ENCODE data around the gene STRN3. TPM values are rescaled to one million over a fixed set of nuclear protein-coding genes. Genes with fewer than 3 reads are reported as not detected.

STRN3 gene
- total and polyA plus RNA-seq, 4 donors, result 6.8 to 47.5 (median 31.2) TPM

DNA sequence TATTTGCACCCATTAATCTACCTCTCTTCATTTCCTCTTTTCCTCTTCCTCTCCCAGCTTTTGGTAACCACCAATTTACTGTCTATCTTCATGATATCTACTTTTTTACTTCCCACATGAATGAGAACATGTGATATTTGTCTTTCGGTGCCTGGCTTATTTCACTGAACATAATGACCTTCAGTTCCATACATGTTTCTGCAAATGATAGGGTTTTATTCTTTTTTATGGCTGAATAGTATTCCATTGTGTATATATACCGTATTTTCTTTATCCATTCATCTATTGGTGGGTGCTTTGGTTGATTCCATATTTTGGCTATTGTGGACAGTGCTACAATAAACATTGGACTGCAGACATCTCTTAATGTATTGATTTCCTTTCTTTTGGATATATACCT lies 49.0 kb upstream of the STRN3 start:
- no peak overlapping the region for H3K27ac ChIP-seq (ENCODE audit: low read depth in 1 of 2, low read length in 2 of 2)
- no peaks in the 10 kb centered on the region for H3K9me3 ChIP-seq (ENCODE audit: control insufficient read depth in 4 of 4, low read length in 3 of 4)
- H3K4me1 ChIP-seq (ENCODE audit: control insufficient read depth in 4 of 4, insufficient read depth in 4 of 4, low read length in 3 of 4), result no peaks in the 10 kb centered on the region
- no peak overlapping the region for H3K9ac ChIP-seq (ENCODE audit: low read depth in 1 of 2, low read length in 2 of 2)
- peaks cover 0 to 2% (median 0%) of the 10 kb centered on the region in 4 donors for H3K36me3 ChIP-seq (ENCODE audit: control insufficient read depth in 4 of 4, insufficient read depth in 3 of 4, low read depth in 1 of 4, low read length in 3 of 4)
- no peak for TF ChIP-seq EGR1 (IDR thresholded peaks at IDR 0.05; ENCODE audit: low read depth in 2 of 2)
- TF ChIP-seq SP1 (IDR thresholded peaks at IDR 0.05), result no peak
- no peak for TF ChIP-seq HNF4G (IDR thresholded peaks at IDR 0.05)
- no peak for DNase-seq (ENCODE audit: low spot score)
- WGBS, result 94% methylated on average over 2 of the region's 2 CpGs
- H3K27me3 ChIP-seq (ENCODE audit: control insufficient read depth in 4 of 4, insufficient read depth in 4 of 4, low read length in 3 of 4), result no peaks in the 10 kb centered on the region
- no peak overlapping the region for H3K4me3 ChIP-seq (ENCODE audit: low read depth in 1 of 3, low read length in 3 of 3)

DNA sequence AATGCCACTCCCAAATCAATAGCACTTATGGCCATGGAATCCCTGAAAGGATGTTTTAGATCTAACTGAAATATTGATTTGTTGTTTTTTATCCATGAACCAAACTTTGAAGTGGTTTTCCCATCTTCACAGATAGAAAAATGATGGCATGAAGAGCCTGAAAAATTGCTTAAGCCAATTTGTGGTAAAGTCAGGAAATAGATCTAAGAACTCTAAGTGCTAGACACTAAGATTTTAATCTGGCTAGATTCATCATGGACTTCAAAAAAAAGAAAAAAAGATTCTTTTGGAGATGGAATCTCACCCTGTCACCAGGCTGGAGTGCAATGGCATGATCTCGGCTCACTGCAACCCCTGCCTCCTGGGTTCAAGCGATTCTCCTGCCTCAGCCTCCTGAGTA lies 45.0 kb upstream of the STRN3 start:
- no peaks in the 10 kb centered on the region for H3K4me1 ChIP-seq (ENCODE audit: control insufficient read depth in 4 of 4, insufficient read depth in 4 of 4, low read length in 3 of 4)
- 99% methylated on average over 2 of the region's 2 CpGs for WGBS

DNA sequence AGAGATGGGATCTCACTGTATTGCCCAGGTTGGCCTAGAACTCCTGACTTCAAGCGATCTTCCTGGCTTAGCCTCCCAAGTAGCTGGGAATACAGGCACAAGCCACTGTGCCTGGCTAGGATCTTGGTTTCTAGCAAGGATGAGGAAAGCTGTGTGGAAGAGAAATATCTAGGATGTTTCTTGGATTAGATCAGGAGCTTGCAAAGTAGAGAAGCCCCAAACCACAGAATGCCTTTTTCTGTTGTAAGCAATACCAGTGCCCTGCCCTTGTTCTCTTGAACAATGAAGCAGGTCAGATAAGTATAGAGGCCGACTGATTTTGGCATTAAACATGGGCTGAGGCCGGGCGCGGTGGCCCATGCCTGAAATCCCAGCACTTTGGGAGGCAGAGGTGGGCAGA lies 44.3 kb upstream of the STRN3 start:
- Histone ChIP-seq H3K27ac (ENCODE audit: low read depth in 1 of 2, low read length in 2 of 2) (no peak overlapping the region), H3K4me3 (ENCODE audit: low read depth in 1 of 3, low read length in 3 of 3) (no peak overlapping the region), H3K9me3 (ENCODE audit: control insufficient read depth in 4 of 4, low read length in 3 of 4) (no peaks in the 10 kb centered on the region), H3K4me1 (ENCODE audit: control insufficient read depth in 4 of 4, insufficient read depth in 4 of 4, low read length in 3 of 4) (no peaks in the 10 kb centered on the region), H3K9ac (ENCODE audit: low read depth in 1 of 2, low read length in 2 of 2) (no peak overlapping the region), H3K36me3 (ENCODE audit: control insufficient read depth in 4 of 4, insufficient read depth in 3 of 4, low read depth in 1 of 4, low read length in 3 of 4) (peaks cover 0 to 2% (median 0%) of the 10 kb centered on the region in 4 donors), H3K27me3 (ENCODE audit: control insufficient read depth in 4 of 4, insufficient read depth in 4 of 4, low read length in 3 of 4) (no peaks in the 10 kb centered on the region)
- 96% methylated on average over 5 of the region's 5 CpGs for WGBS
- TF ChIP-seq HNF4G (IDR thresholded peaks at IDR 0.05) (no peak), EGR1 (IDR thresholded peaks at IDR 0.05; ENCODE audit: low read depth in 2 of 2) (no peak), YY1 (IDR thresholded peaks at IDR 0.05) (no peak)
- no peak for DNase-seq (ENCODE audit: low spot score)

More for the DNA sequence above, 45.0 kb upstream of the STRN3 start:
- no peaks in the 10 kb centered on the region for H3K27me3 ChIP-seq (ENCODE audit: control insufficient read depth in 4 of 4, insufficient read depth in 4 of 4, low read length in 3 of 4)
- H3K9ac ChIP-seq (ENCODE audit: low read depth in 1 of 2, low read length in 2 of 2), result no peak overlapping the region
- H3K36me3 ChIP-seq (ENCODE audit: control insufficient read depth in 4 of 4, insufficient read depth in 3 of 4, low read depth in 1 of 4, low read length in 3 of 4), result peaks cover 0 to 2% (median 0%) of the 10 kb centered on the region in 4 donors
- TF ChIP-seq, protein P1, sequence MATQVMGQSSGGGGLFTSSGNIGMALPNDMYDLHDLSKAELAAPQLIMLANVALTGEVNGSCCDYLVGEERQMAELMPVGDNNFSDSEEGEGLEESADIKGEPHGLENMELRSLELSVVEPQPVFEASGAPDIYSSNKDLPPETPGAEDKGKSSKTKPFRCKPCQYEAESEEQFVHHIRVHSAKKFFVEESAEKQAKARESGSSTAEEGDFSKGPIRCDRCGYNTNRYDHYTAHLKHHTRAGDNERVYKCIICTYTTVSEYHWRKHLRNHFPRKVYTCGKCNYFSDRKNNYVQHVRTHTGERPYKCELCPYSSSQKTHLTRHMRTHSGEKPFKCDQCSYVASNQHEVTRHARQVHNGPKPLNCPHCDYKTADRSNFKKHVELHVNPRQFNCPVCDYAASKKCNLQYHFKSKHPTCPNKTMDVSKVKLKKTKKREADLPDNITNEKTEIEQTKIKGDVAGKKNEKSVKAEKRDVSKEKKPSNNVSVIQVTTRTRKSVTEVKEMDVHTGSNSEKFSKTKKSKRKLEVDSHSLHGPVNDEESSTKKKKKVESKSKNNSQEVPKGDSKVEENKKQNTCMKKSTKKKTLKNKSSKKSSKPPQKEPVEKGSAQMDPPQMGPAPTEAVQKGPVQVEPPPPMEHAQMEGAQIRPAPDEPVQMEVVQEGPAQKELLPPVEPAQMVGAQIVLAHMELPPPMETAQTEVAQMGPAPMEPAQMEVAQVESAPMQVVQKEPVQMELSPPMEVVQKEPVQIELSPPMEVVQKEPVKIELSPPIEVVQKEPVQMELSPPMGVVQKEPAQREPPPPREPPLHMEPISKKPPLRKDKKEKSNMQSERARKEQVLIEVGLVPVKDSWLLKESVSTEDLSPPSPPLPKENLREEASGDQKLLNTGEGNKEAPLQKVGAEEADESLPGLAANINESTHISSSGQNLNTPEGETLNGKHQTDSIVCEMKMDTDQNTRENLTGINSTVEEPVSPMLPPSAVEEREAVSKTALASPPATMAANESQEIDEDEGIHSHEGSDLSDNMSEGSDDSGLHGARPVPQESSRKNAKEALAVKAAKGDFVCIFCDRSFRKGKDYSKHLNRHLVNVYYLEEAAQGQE (IDR thresholded peaks at IDR 0.05), result no peak
- no peaks in the 10 kb centered on the region for H3K9me3 ChIP-seq (ENCODE audit: control insufficient read depth in 4 of 4, low read length in 3 of 4)
- no peak overlapping the region for H3K4me3 ChIP-seq (ENCODE audit: low read depth in 1 of 3, low read length in 3 of 3)
- no peak overlapping the region for H3K27ac ChIP-seq (ENCODE audit: low read depth in 1 of 2, low read length in 2 of 2)
- DNase-seq (ENCODE audit: low spot score), result no peak

DNA sequence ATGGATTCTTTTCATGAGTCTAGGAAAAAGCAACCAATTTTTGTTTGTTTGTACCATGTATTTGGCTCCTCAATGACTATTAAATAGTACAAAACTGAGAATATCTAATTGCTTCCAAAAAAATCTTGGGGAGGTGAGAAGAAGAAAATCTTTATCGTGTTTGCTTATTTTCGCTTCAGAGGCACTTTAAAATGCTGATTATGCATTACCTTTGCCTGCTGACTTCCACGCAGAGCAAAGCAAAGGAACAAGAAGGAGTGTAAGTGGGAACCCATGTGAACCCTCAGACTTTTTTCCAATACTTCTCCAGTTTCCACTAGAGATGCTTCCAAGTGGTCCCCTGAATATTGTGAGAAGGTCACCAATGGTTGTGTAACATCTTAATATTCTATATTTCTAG lies 43.2 kb upstream of the STRN3 start:
- Histone ChIP-seq H3K9me3 (ENCODE audit: control insufficient read depth in 4 of 4, low read length in 3 of 4) (no peaks in the 10 kb centered on the region), H3K4me3 (ENCODE audit: low read depth in 1 of 3, low read length in 3 of 3) (no peak overlapping the region), H3K27me3 (ENCODE audit: control insufficient read depth in 4 of 4, insufficient read depth in 4 of 4, low read length in 3 of 4) (no peaks in the 10 kb centered on the region), H3K4me1 (ENCODE audit: control insufficient read depth in 4 of 4, insufficient read depth in 4 of 4, low read length in 3 of 4) (no peaks in the 10 kb centered on the region), H3K27ac (ENCODE audit: low read depth in 1 of 2, low read length in 2 of 2) (no peak overlapping the region), H3K9ac (ENCODE audit: low read depth in 1 of 2, low read length in 2 of 2) (no peak overlapping the region), H3K36me3 (ENCODE audit: control insufficient read depth in 4 of 4, insufficient read depth in 3 of 4, low read depth in 1 of 4, low read length in 3 of 4) (peaks cover 0 to 2% (median 0%) of the 10 kb centered on the region in 4 donors)
- WGBS, result 89% methylated on average over 3 of the region's 3 CpGs
- no peak for DNase-seq (ENCODE audit: low spot score)
- TF ChIP-seq, protein P2, sequence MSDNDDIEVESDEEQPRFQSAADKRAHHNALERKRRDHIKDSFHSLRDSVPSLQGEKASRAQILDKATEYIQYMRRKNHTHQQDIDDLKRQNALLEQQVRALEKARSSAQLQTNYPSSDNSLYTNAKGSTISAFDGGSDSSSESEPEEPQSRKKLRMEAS (IDR thresholded peaks at IDR 0.05), result no peak
- TF ChIP-seq EGR1 (IDR thresholded peaks at IDR 0.05; ENCODE audit: low read depth in 2 of 2) (no peak), RXRA (IDR thresholded peaks at IDR 0.05) (no peak), HNF4A (conservative IDR thresholded peaks at IDR 0.05) (no peak), JUND (IDR thresholded peaks at IDR 0.05) (no peak), RAD21 (IDR thresholded peaks at IDR 0.05) (no peak), GABPA (IDR thresholded peaks at IDR 0.05 in 1 of 2, conservative IDR thresholded peaks at IDR 0.05 in 1 of 2) (no peak), NR2F2 (IDR thresholded peaks at IDR 0.05) (no peak), YY1 (IDR thresholded peaks at IDR 0.05) (no peak), HNF4G (IDR thresholded peaks at IDR 0.05) (no peak), FOXA2 (IDR thresholded peaks at IDR 0.05) (no peak)
- TF ChIP-seq, protein P3, sequence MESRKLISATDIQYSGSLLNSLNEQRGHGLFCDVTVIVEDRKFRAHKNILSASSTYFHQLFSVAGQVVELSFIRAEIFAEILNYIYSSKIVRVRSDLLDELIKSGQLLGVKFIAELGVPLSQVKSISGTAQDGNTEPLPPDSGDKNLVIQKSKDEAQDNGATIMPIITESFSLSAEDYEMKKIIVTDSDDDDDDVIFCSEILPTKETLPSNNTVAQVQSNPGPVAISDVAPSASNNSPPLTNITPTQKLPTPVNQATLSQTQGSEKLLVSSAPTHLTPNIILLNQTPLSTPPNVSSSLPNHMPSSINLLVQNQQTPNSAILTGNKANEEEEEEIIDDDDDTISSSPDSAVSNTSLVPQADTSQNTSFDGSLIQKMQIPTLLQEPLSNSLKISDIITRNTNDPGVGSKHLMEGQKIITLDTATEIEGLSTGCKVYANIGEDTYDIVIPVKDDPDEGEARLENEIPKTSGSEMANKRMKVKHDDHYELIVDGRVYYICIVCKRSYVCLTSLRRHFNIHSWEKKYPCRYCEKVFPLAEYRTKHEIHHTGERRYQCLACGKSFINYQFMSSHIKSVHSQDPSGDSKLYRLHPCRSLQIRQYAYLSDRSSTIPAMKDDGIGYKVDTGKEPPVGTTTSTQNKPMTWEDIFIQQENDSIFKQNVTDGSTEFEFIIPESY (IDR thresholded peaks at IDR 0.05), result no peak
- TF ChIP-seq, protein P1 (IDR thresholded peaks at IDR 0.05), result no peak

All from liver (tissue), 9 donors.